HL-60 (cell line): ENCODE results near the gene HOXB1.
A peak's percentile ranks its signal among the peaks of the same experiment; 100 is the strongest.

Experiments
- DNase-seq, 2 experiments: peaks; one replicate each; pipeline ENCODE4 v3.0.0-alpha.2; 2010 to 2020; ENCODE audit warnings: low read depth in 1 of 2, low spot score in 1 of 2
- H3K27ac ChIP-seq: fragments of 250-450 bp; sonication (Bioruptor Pico); replicated peaks from 2 replicates; pipeline ENCODE4 v1.5.1; 2020; ENCODE audit warnings: mild to moderate bottlenecking, moderate library complexity
- H3K27me3 ChIP-seq: fragments of 250-450 bp; sonication (Bioruptor Pico); 2 replicates; pipeline ENCODE4 v1.5.1; 2021; ENCODE audit warnings: mild to moderate bottlenecking, moderate library complexity; ENCODE audit not compliant: insufficient read depth, poor library complexity, severe bottlenecking
- H3K4me3 ChIP-seq: replicated peaks from 2 replicates; pipeline ENCODE4 v1.5.1; 2011; ENCODE audit warnings: mild to moderate bottlenecking, control low read depth, low read length; ENCODE audit not compliant: insufficient read depth
- CTCF ChIP-seq: IDR thresholded peaks from one replicate; pipeline ENCODE4 v1.5.1; 2011; ENCODE audit warnings: low read length, control low read depth, inconsistent platforms; ENCODE audit not compliant: insufficient read depth
- GABPA ChIP-seq: IDR thresholded peaks from 2 replicates; pipeline ENCODE4 v1.6.1; 2012; ENCODE audit warnings: low read depth
- POLR2AphosphoS5 ChIP-seq: IDR thresholded peaks from 2 replicates; pipeline ENCODE4 v1.6.1; 2012; ENCODE audit warnings: low read depth
- REST ChIP-seq: IDR thresholded peaks from 2 replicates; pipeline ENCODE4 v1.6.1; 2012; ENCODE audit warnings: low read depth; ENCODE audit not compliant: insufficient replicate concordance
- SPI1 ChIP-seq: IDR thresholded peaks from 2 replicates; pipeline ENCODE4 v1.6.1; 2012; ENCODE audit warnings: low read depth, mild to moderate bottlenecking, borderline replicate concordance

Gene HOXB1

GRCh38 chr17:48506246-48506645 is 24.6 kb downstream of the HOXB1 start:
- H3K27ac ChIP-seq = no peak overlapping the region
- DNase-seq = no peak
- peaks cover 14% of the 10 kb centered on the region for H3K27me3 ChIP-seq
- no peak for TF ChIP-seq GABPA
- no peak for TF ChIP-seq CTCF
- TF ChIP-seq REST = no peak
- TF ChIP-seq POLR2AphosphoS5 = no peak
- TF ChIP-seq SPI1 = no peak
- no peak overlapping the region for H3K4me3 ChIP-seq

GRCh38 chr17:48505788-48506187 is 25.0 kb downstream of the HOXB1 start:
- no peak overlapping the region for H3K27ac ChIP-seq
- peak; percentile 11 to 65 for DNase-seq
- no peak for TF ChIP-seq POLR2AphosphoS5
- TF ChIP-seq SPI1 = no peak
- no peak for TF ChIP-seq REST
- TF ChIP-seq CTCF = no peak
- TF ChIP-seq GABPA = no peak
- no peak overlapping the region for H3K4me3 ChIP-seq
- H3K27me3 ChIP-seq = peaks cover 14% of the 10 kb centered on the region

GRCh38 chr17:48504953-48505352 is 25.9 kb downstream of the HOXB1 start:
- no peak overlapping the region for H3K4me3 ChIP-seq
- no peak overlapping the region for H3K27ac ChIP-seq
- TF ChIP-seq REST (no peak), GABPA (no peak), CTCF (no peak), SPI1 (no peak), POLR2AphosphoS5 (no peak)
- DNase-seq = no peak
- peaks cover 14% of the 10 kb centered on the region for H3K27me3 ChIP-seq
